ENCODE data around the gene POLR3E. TPM values are rescaled to one million over a fixed set of nuclear protein-coding genes. Genes with fewer than 3 reads are reported as not detected.

The POLR3E gene
- total RNA-seq, 2 experiments from 2014 or later, result 74.5 to 107 TPM

DNA sequence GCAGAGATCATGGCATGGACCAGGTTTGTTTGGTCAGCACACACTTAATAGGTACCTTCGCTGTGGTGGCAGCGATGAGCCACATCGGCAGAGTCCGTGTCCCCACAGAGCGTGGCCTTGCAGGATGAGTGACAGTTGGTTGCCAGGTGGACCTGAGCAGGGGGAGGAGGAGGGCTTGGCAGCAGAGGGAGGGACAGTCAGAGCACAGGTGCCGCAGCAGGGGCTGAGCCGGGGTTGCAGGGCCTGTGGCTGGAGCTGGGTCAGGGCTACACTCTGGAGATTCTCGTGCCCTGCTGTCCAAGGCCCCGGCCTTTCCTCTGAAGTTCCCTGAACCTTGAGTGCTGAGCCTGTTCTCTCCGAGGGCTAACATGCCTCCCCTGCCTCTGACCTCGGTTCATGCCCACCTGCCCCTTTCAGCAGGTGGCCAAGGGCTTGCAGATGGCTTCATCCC lies 24.8 kb downstream of the POLR3E start:
- ChIA-PET POLR2A (no interaction called here), CTCF (ENCODE audit: unreplicated experiment) (no interaction called here)
- Histone ChIP-seq H3K36me3 (ENCODE audit: insufficient read depth, low read length) (peaks cover 96% of the 10 kb centered on the region), H3K4me1 (ENCODE audit: insufficient read depth, low read length, poor library complexity, severe bottlenecking) (no peaks in the 10 kb centered on the region), H3K9me2 (ENCODE audit: insufficient read depth, low read length) (no peaks in the 10 kb centered on the region), H3K79me2 (ENCODE audit: insufficient read depth, low read depth, low read length) (no peaks in the 10 kb centered on the region), H3K4me2 (ENCODE audit: low read length) (no peak overlapping the region), H3K27ac (ENCODE audit: low read depth, low read length, poor library complexity, severe bottlenecking) (no peak overlapping the region), H3K9me3 (ENCODE audit: low read length) (no peaks in the 10 kb centered on the region), H2AFZ (ENCODE audit: low read length) (no peak overlapping the region), H4K20me1 (ENCODE audit: insufficient read depth, low read length) (0 out of 2 replicates have a peak, but pooled peaks cover 3% of the 10 kb centered on the region), H3K4me3 (ENCODE audit: low read depth, low read length, poor library complexity, severe bottlenecking) (no peak overlapping the region)
- intact Hi-C loops (cut with micrococcal nuclease; ENCODE audit: unreplicated experiment), result loop anchor here (5.0 kb wide), 1 partner anchor 1165 kb away; the partner anchor contains the start of gene LDAF1
- no peak for DNase-seq (ENCODE audit: low spot score)
- no TSS peak for BruUV-seq (replicated peaks)
- TF ChIP-seq, protein P1, sequence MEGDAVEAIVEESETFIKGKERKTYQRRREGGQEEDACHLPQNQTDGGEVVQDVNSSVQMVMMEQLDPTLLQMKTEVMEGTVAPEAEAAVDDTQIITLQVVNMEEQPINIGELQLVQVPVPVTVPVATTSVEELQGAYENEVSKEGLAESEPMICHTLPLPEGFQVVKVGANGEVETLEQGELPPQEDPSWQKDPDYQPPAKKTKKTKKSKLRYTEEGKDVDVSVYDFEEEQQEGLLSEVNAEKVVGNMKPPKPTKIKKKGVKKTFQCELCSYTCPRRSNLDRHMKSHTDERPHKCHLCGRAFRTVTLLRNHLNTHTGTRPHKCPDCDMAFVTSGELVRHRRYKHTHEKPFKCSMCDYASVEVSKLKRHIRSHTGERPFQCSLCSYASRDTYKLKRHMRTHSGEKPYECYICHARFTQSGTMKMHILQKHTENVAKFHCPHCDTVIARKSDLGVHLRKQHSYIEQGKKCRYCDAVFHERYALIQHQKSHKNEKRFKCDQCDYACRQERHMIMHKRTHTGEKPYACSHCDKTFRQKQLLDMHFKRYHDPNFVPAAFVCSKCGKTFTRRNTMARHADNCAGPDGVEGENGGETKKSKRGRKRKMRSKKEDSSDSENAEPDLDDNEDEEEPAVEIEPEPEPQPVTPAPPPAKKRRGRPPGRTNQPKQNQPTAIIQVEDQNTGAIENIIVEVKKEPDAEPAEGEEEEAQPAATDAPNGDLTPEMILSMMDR (conservative IDR thresholded peaks at IDR 0.05; ENCODE audit: low read length), result no peak
- TF ChIP-seq EZH2phosphoT487 (IDR thresholded peaks at IDR 0.05; ENCODE audit: borderline replicate concordance, low read depth, low read length), result no peak

DNA sequence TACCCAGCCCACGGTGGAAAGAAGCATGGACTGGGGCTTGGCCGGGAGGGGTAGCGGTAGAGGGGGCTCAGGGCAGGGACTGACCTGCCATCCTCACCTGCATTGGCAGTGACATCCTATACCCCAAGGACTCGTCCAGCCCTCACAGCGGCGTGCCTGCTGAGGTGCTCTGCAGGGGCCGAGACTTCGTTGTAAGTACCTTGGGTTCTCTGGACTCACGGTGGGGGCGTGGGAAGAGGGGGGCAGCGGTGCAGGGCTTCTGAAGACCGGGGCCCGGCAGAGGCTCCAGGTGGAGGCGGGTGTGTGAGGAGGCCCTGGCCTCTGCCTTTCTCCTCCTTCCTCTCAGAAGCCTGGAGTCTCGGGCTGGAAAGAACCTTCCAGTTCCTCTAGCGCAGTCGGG lies 25.5 kb downstream of the POLR3E start:
- no peak for TF ChIP-seq EZH2phosphoT487 (IDR thresholded peaks at IDR 0.05; ENCODE audit: borderline replicate concordance, low read depth, low read length)
- TF ChIP-seq, protein P1 (conservative IDR thresholded peaks at IDR 0.05; ENCODE audit: low read length), result no peak
- Histone ChIP-seq H4K20me1 (ENCODE audit: insufficient read depth, low read length) (0 out of 2 replicates have a peak, but pooled peaks cover 3% of the 10 kb centered on the region), H3K4me1 (ENCODE audit: insufficient read depth, low read length, poor library complexity, severe bottlenecking) (no peaks in the 10 kb centered on the region), H2AFZ (ENCODE audit: low read length) (no peak overlapping the region), H3K9me2 (ENCODE audit: insufficient read depth, low read length) (no peaks in the 10 kb centered on the region), H3K4me3 (ENCODE audit: low read depth, low read length, poor library complexity, severe bottlenecking) (no peak overlapping the region), H3K9me3 (ENCODE audit: low read length) (no peaks in the 10 kb centered on the region), H3K36me3 (ENCODE audit: insufficient read depth, low read length) (peaks cover 96% of the 10 kb centered on the region), H3K4me2 (ENCODE audit: low read length) (no peak overlapping the region), H3K79me2 (ENCODE audit: insufficient read depth, low read depth, low read length) (no peaks in the 10 kb centered on the region), H3K27ac (ENCODE audit: low read depth, low read length, poor library complexity, severe bottlenecking) (no peak overlapping the region)
- no peak for DNase-seq (ENCODE audit: low spot score)
- intact Hi-C loops (cut with micrococcal nuclease; ENCODE audit: unreplicated experiment), result loop anchor here (5.0 kb wide), 1 partner anchor 1165 kb away; the partner anchor contains the start of gene LDAF1
- no TSS peak for BruUV-seq (replicated peaks)
- ChIA-PET POLR2A (no interaction called here), CTCF (ENCODE audit: unreplicated experiment) (no interaction called here)

DNA sequence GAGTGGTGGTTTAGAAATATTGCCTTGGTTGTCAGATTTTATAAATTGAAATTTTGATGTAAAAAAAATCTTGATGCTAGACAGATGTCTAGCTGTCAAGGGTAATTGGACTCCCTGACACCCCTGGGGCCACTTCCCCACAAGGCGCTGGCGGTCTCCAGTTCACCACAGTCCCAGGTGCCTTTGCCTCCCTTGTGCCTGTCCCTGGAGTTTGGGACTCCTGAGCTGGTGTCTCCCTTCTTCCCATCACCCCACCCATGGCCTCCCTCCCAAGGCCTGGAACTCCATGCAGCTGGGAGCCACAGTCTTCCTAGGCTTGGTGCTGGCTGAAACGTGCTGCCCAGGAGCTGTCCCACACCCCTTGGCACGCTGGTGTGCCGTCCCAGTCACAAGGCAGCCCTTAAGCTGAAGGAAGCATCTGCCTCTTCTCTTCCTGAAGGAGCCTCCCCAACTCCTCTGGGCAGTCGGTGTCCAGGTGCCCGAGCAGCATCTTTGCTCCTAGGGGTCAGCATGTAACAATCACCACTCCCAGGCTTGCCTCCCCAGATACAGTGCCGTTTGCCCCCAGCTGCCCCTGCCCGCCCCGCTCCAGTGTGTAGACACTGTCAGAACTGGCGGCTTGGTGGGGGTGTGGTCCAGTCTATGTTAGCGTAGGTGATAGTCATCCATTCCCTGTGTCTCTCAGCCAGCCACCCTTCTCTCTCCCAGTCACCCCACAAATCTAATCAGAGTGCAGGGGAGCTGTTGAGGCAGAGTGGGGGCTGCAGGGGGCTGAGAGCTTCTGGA lies 26.2 kb downstream of the POLR3E start:
- Histone ChIP-seq H3K4me1 (ENCODE audit: insufficient read depth, low read length, poor library complexity, severe bottlenecking) (no peaks in the 10 kb centered on the region), H4K20me1 (ENCODE audit: insufficient read depth, low read length) (0 out of 2 replicates have a peak, but pooled peaks cover 3% of the 10 kb centered on the region), H3K4me2 (ENCODE audit: low read length) (no peak overlapping the region), H3K27ac (ENCODE audit: low read depth, low read length, poor library complexity, severe bottlenecking) (no peak overlapping the region), H3K79me2 (ENCODE audit: insufficient read depth, low read depth, low read length) (no peaks in the 10 kb centered on the region), H3K9me2 (ENCODE audit: insufficient read depth, low read length) (no peaks in the 10 kb centered on the region), H3K9me3 (ENCODE audit: low read length) (no peaks in the 10 kb centered on the region), H3K36me3 (ENCODE audit: insufficient read depth, low read length) (peaks cover 97% of the 10 kb centered on the region), H2AFZ (ENCODE audit: low read length) (no peak overlapping the region), H3K4me3 (ENCODE audit: low read depth, low read length, poor library complexity, severe bottlenecking) (no peak overlapping the region)
- TF ChIP-seq, protein P1 (conservative IDR thresholded peaks at IDR 0.05; ENCODE audit: low read length), result no peak
- TF ChIP-seq EZH2phosphoT487 (IDR thresholded peaks at IDR 0.05; ENCODE audit: borderline replicate concordance, low read depth, low read length), result no peak
- DNase-seq (ENCODE audit: low spot score), result no peak
- ChIA-PET CTCF (ENCODE audit: unreplicated experiment) (no interaction called here), POLR2A (no interaction called here)
- no TSS peak for BruUV-seq (replicated peaks)
- intact Hi-C loops (cut with micrococcal nuclease; ENCODE audit: unreplicated experiment), result loop anchor here (5.0 kb wide), 1 partner anchor 1166 kb away; the partner anchor contains the start of gene LDAF1

Data from OCI-LY7 (cell line).